Measurements from ENCODE around the gene TMEM242.

TMEM242 gene

GRCh38 chr6:157242791-157243190 is 80.5 kb downstream of the TMEM242 start:
- no peaks in the 10 kb centered on the region for H3K9me3 ChIP-seq (ENCODE audit: insufficient read depth, low read depth, low read length)
- H3K4me1 ChIP-seq (ENCODE audit: insufficient read depth, low read length), result peaks cover 7% of the 10 kb centered on the region; the same call in 1 of the 2 replicates
- no peak overlapping the region for H3K9ac ChIP-seq (ENCODE audit: low read depth, low read length)
- H3K27ac ChIP-seq (ENCODE audit: low read length), result no peak overlapping the region
- H3K36me3 ChIP-seq (ENCODE audit: insufficient read depth, low read depth, low read length), result no peaks in the 10 kb centered on the region
- H3K4me3 ChIP-seq (ENCODE audit: low read length), result no peak overlapping the region
- H3K27me3 ChIP-seq (ENCODE audit: insufficient read depth, low read length), result peaks cover 7% of the 10 kb centered on the region

- Histone ChIP-seq H3K9me3 (ENCODE audit: insufficient read depth, low read depth, low read length) (no peaks in the 10 kb centered on the region), H3K36me3 (ENCODE audit: insufficient read depth, low read depth, low read length) (no peaks in the 10 kb centered on the region), H3K4me1 (ENCODE audit: insufficient read depth, low read length) (peaks cover 10% of the 10 kb centered on the region; the same call in 1 of the 2 replicates), H3K27me3 (ENCODE audit: insufficient read depth, low read length) (peaks cover 26% of the 10 kb centered on the region), H3K9ac (ENCODE audit: low read depth, low read length) (no peak overlapping the region), H3K4me3 (ENCODE audit: low read length) (no peak overlapping the region), H3K27ac (ENCODE audit: low read length) (no peak overlapping the region)
Measured at GRCh38 chr6:157240960-157241311, 82.4 kb downstream of the TMEM242 start.

- H3K27me3 ChIP-seq (ENCODE audit: insufficient read depth, low read length), result peaks cover 32% of the 10 kb centered on the region
- no peaks in the 10 kb centered on the region for H3K9me3 ChIP-seq (ENCODE audit: insufficient read depth, low read depth, low read length)
- H3K4me1 ChIP-seq (ENCODE audit: insufficient read depth, low read length), result peaks cover 10% of the 10 kb centered on the region; the same call in 1 of the 2 replicates
- no peaks in the 10 kb centered on the region for H3K36me3 ChIP-seq (ENCODE audit: insufficient read depth, low read depth, low read length)
- H3K27ac ChIP-seq (ENCODE audit: low read length), result no peak overlapping the region
- H3K9ac ChIP-seq (ENCODE audit: low read depth, low read length), result no peak overlapping the region
- no peak overlapping the region for H3K4me3 ChIP-seq (ENCODE audit: low read length)
Measured at GRCh38 chr6:157240059-157240959, 83.0 kb downstream of the TMEM242 start.

- Histone ChIP-seq H3K9me3 (ENCODE audit: insufficient read depth, low read depth, low read length) (no peaks in the 10 kb centered on the region), H3K4me1 (ENCODE audit: insufficient read depth, low read length) (peaks cover 10% of the 10 kb centered on the region; the same call in 1 of the 2 replicates), H3K27me3 (ENCODE audit: insufficient read depth, low read length) (peaks cover 38% of the 10 kb centered on the region), H3K9ac (ENCODE audit: low read depth, low read length) (no peak overlapping the region), H3K27ac (ENCODE audit: low read length) (no peak overlapping the region), H3K4me3 (ENCODE audit: low read length) (no peak overlapping the region), H3K36me3 (ENCODE audit: insufficient read depth, low read depth, low read length) (no peaks in the 10 kb centered on the region)
Measured at GRCh38 chr6:157239671-157240058, 83.7 kb downstream of the TMEM242 start.

All from iPS-20b (cell line).